Measurements from ENCODE around the gene TTC21B.
"Not testable (repeated sequence)": the region's sequence is repeated elsewhere in the genome, so short reads cannot be mapped to it uniquely, and the experiment has no call there.

The TTC21B gene

DNA sequence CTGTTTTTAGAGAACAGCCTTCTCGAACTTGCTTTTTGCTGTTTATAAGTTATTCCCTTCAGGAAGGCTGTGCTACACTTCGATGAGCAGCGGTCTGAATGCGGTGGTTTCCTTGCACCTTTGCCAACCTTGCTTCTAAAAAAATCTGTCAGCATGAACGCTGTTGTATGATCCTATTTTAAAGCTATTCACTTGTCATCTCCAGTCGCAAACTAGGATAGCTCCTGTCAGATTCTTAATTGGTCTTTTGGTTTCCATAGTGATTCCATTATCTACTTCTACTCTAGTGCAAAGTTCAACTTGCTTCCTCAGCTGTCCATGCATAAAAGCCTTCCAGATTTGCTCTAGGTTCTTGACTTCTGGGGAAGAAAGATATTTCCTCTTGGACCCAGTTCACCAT lies 83.2 kb downstream of the TTC21B start:
- ChIA-PET CTCF (no interaction called here), POLR2A (no interaction called here)
- TF ChIP-seq, protein P1, sequence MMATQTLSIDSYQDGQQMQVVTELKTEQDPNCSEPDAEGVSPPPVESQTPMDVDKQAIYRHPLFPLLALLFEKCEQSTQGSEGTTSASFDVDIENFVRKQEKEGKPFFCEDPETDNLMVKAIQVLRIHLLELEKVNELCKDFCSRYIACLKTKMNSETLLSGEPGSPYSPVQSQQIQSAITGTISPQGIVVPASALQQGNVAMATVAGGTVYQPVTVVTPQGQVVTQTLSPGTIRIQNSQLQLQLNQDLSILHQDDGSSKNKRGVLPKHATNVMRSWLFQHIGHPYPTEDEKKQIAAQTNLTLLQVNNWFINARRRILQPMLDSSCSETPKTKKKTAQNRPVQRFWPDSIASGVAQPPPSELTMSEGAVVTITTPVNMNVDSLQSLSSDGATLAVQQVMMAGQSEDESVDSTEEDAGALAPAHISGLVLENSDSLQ (IDR thresholded peaks at IDR 0.05): no peak
- TF ChIP-seq FOXK2 (IDR thresholded peaks at IDR 0.05) (no peak), ZNF384 (IDR thresholded peaks at IDR 0.05) (no peak), FOXM1 (IDR thresholded peaks at IDR 0.05; ENCODE audit: borderline replicate concordance) (no peak)
- DNase-seq (ENCODE audit: extremely low spot score): no peak

DNA sequence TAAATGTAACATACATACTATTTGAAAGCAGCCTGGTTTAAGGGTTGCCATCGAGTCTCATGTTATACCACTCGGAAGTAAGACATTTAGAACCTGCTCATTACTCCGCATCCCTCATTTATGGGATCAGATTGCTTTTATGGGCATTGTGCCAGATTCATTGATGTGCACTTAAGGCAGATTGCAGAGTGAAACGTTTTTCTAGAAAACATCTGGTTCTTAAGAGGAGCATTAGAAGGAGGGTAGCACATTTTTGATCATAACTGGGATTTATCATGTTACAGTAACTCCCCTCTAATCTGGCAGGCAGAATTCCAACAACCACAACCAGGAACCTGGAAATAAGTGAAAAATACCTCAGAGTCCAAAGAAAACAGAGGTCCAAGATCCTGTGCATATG lies 85.4 kb downstream of the TTC21B start:
- CTCF ChIA-PET: interaction anchor here (0.8 kb wide), 1 partner anchor 19 kb away, joined by 5 read pairs; no protein-coding TSS in a partner anchor
- POLR2A ChIA-PET: no interaction called here
- DNase-seq (ENCODE audit: extremely low spot score): peak; percentile 17
- no peak for TF ChIP-seq NFRKB (IDR thresholded peaks at IDR 0.05)
- TF ChIP-seq SP1 (IDR thresholded peaks at IDR 0.05): no peak
- no peak for TF ChIP-seq TARDBP (IDR thresholded peaks at IDR 0.05)
- no peak for TF ChIP-seq HDGF (IDR thresholded peaks at IDR 0.05; ENCODE audit: borderline replicate concordance)
- TF ChIP-seq FOXA1 (IDR thresholded peaks at IDR 0.05): no peak
- TF ChIP-seq ELF4 (IDR thresholded peaks at IDR 0.05): no peak
- no peak for TF ChIP-seq ARNT (IDR thresholded peaks at IDR 0.05)
- TF ChIP-seq L3MBTL2 (conservative IDR thresholded peaks at IDR 0.05): no peak
- no peak for TF ChIP-seq FOXK2 (IDR thresholded peaks at IDR 0.05)
- TF ChIP-seq ZNF384 (IDR thresholded peaks at IDR 0.05): no peak
- no peak for TF ChIP-seq LEF1 (IDR thresholded peaks at IDR 0.05; ENCODE audit: borderline replicate concordance)
- TF ChIP-seq, protein P1 (IDR thresholded peaks at IDR 0.05): no peak
- TF ChIP-seq CTBP1 (IDR thresholded peaks at IDR 0.05; ENCODE audit: borderline replicate concordance): no peak
- no peak for TF ChIP-seq FOXM1 (IDR thresholded peaks at IDR 0.05; ENCODE audit: borderline replicate concordance)

DNA sequence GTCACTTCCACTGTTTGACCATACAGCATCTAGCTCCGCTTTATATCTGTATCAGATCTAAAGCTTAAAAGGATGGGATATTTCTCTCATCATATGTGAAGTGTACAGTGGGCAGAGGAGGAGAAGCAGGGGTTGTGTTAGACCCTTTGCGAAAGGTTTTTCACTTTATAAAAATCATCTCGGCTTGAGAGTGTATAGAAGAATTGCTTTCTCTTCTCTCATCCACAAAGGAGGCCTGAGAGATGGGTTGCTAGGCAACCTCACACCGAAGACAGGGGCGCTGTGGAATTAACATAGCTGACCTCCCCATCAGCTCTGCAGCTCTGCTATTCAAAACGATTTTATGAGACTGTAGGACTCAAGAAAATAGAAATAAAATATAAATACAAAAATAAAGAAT lies 89.3 kb downstream of the TTC21B start:
- DNase-seq (ENCODE audit: extremely low spot score): no peak
- no peak for TF ChIP-seq L3MBTL2 (conservative IDR thresholded peaks at IDR 0.05)
- TF ChIP-seq HDGF (IDR thresholded peaks at IDR 0.05; ENCODE audit: borderline replicate concordance): no peak
- no peak for TF ChIP-seq ARNT (IDR thresholded peaks at IDR 0.05)
- no peak for TF ChIP-seq NFRKB (IDR thresholded peaks at IDR 0.05)
- no peak for TF ChIP-seq BHLHE40 (IDR thresholded peaks at IDR 0.05; ENCODE audit: borderline replicate concordance)
- CTCF ChIA-PET: interaction anchor here (2.1 kb wide), 1 partner anchor 10 kb away, joined by 6 read pairs; no protein-coding TSS in a partner anchor
- POLR2A ChIA-PET: no interaction called here

DNA sequence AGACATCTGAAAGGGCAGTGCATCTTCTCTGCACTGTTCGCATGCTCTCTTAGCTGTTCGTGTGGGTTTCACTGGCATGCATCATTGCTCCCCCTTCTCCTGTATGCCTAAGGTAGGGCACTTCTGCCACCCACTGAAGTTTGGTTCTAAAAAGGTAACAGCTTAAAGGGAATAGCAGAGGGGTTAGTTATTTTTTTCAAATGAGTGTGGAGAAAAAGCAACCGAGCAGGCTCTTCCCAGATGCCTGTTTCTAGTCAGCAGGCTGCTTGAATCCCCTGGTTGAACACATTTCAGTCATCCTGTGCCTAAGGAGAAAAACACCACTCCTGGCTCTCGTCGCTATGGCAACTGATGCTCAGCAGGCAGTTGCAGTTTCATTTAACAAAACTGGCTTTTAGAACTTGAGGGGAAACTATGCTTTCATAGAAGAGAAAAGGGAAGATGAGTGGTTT lies 89.7 kb downstream of the TTC21B start:
- CTCF ChIA-PET: interaction anchor here (2.1 kb wide), 1 partner anchor 11 kb away, joined by 6 read pairs; no protein-coding TSS in a partner anchor
- POLR2A ChIA-PET: no interaction called here
- no peak for DNase-seq (ENCODE audit: extremely low spot score)
- no peak for TF ChIP-seq HDGF (IDR thresholded peaks at IDR 0.05; ENCODE audit: borderline replicate concordance)
- no peak for TF ChIP-seq SP1 (IDR thresholded peaks at IDR 0.05)
- TF ChIP-seq FOXA1 (IDR thresholded peaks at IDR 0.05): no peak
- no peak for TF ChIP-seq SUZ12 (IDR thresholded peaks at IDR 0.05)
- TF ChIP-seq FOXM1 (IDR thresholded peaks at IDR 0.05; ENCODE audit: borderline replicate concordance): no peak
- TF ChIP-seq, protein P1 (IDR thresholded peaks at IDR 0.05): no peak
- TF ChIP-seq L3MBTL2 (conservative IDR thresholded peaks at IDR 0.05): no peak
- TF ChIP-seq TARDBP (IDR thresholded peaks at IDR 0.05): no peak
- TF ChIP-seq ARNT (IDR thresholded peaks at IDR 0.05): no peak
- TF ChIP-seq FOXK2 (IDR thresholded peaks at IDR 0.05): no peak
- no peak for TF ChIP-seq ZNF384 (IDR thresholded peaks at IDR 0.05)
- no peak for TF ChIP-seq NFRKB (IDR thresholded peaks at IDR 0.05)
- TF ChIP-seq ELF4 (IDR thresholded peaks at IDR 0.05): no peak
- no peak for TF ChIP-seq BHLHE40 (IDR thresholded peaks at IDR 0.05; ENCODE audit: borderline replicate concordance)
- no peak for TF ChIP-seq LEF1 (IDR thresholded peaks at IDR 0.05; ENCODE audit: borderline replicate concordance)

DNA sequence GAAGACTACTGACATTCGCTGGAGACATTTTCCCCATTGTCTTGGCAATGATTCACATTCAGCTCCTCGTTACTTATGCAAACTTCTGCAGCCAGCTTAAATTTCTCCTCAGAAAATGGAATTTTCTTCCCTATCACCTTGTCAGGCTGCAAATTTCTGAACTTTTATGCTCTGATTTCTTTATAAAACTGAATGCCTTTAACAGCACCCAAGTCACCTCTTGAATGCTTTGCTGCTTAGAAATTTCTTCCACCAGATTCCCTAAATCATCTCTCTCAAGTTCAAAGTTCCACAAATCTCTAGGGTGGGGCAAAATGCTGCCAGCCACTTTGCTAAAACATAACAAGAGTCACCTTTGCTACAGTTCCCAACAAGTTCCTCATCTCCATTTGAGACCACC lies 92.5 kb downstream of the TTC21B start:
- POLR2A ChIA-PET: not testable (repeated sequence)

DNA sequence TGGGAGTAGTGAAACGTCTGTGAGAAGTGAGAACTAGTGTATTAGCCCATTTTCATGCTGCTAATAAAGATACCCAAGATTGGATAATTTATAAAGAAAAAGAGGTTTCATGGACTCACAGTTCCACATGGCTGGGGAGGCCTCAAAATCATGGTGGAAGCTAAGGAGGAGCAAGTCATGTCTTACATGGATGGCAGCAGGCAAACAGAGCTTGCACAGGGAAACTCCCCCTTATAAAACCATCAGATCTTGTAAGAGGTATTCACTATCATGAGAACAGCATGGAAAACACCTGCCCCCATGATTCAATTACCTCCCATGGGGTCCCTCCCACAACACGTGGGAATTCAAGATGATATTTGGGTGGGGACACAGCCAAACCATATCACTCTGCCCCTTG lies 93.9 kb downstream of the TTC21B start:
- POLR2A ChIA-PET; CTCF ChIA-PET; DNase-seq (ENCODE audit: extremely low spot score): not testable (repeated sequence)

More for the DNA sequence above, 92.5 kb downstream of the TTC21B start:
- DNase-seq (ENCODE audit: extremely low spot score); CTCF ChIA-PET: not testable (repeated sequence)

DNA sequence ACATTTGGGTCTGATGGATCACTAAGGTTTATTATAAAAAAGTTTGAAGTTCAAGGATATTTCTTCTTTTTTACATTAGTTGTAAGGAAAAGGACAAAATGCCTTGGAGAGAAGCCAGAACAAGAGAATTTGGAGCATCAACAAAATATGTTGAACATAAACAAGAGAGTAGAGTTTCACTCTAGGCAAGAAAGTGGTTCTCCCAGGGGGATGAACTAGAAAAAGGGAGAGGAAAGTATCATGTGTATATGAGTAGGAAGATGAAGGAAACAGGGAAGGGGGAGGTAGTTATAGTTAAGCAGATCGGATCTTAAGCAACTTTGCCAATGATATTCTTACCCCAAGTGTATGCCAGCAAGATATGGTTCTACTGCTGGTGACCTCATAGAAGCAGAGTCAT lies 95.7 kb downstream of the TTC21B start:
- TF ChIP-seq LEF1 (IDR thresholded peaks at IDR 0.05; ENCODE audit: borderline replicate concordance): no peak
- TF ChIP-seq BHLHE40 (IDR thresholded peaks at IDR 0.05; ENCODE audit: borderline replicate concordance): no peak
- ChIA-PET CTCF (no interaction called here), POLR2A (no interaction called here)
- DNase-seq (ENCODE audit: extremely low spot score): no peak

DNA sequence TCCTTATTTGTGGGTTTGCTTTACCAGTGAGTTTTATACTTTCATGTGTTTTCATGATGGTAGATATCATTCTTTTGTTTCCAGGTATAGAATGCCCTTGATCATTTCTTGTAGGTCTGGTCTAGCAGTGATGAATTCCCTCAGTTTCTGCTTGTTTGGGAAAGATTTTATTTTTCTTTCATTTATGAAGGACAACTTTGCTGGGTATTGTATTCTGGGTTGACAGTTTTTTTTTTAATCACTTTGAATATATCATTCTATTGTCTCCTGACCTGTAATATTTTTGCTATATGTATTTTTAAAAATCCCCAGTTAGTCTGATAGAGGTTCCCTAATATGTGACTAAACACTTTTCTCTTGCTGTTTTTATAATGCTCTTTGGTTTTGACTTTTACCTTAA lies 101.2 kb downstream of the TTC21B start:
- ChIA-PET CTCF (no interaction called here), POLR2A (no interaction called here)
- no peak for DNase-seq (ENCODE audit: extremely low spot score)
- TF ChIP-seq FOXK2 (IDR thresholded peaks at IDR 0.05): no peak
- no peak for TF ChIP-seq ELF4 (IDR thresholded peaks at IDR 0.05)
- TF ChIP-seq ZNF384 (IDR thresholded peaks at IDR 0.05): no peak
- no peak for TF ChIP-seq FOXM1 (IDR thresholded peaks at IDR 0.05; ENCODE audit: borderline replicate concordance)
- no peak for TF ChIP-seq NFRKB (IDR thresholded peaks at IDR 0.05)
- TF ChIP-seq CTBP1 (IDR thresholded peaks at IDR 0.05; ENCODE audit: borderline replicate concordance): no peak
- no peak for TF ChIP-seq HDGF (IDR thresholded peaks at IDR 0.05; ENCODE audit: borderline replicate concordance)
- no peak for TF ChIP-seq FOXA1 (IDR thresholded peaks at IDR 0.05)
- TF ChIP-seq, protein P1 (IDR thresholded peaks at IDR 0.05): no peak
- TF ChIP-seq ARNT (IDR thresholded peaks at IDR 0.05): no peak
- no peak for TF ChIP-seq LEF1 (IDR thresholded peaks at IDR 0.05; ENCODE audit: borderline replicate concordance)
- no peak for TF ChIP-seq SUZ12 (IDR thresholded peaks at IDR 0.05)
- TF ChIP-seq L3MBTL2 (conservative IDR thresholded peaks at IDR 0.05): no peak
- no peak for TF ChIP-seq TARDBP (IDR thresholded peaks at IDR 0.05)
